CD4-positive, alpha-beta T cell treated with Interleukin-6 at 100 ng/mL for 8 hours (primary cell): Measurements from ENCODE around the gene BMPR1A.
"Not testable (repeated sequence)": the region's sequence is repeated elsewhere in the genome, so short reads cannot be mapped to it uniquely, and the experiment has no call there.

Source experiments
- DNase-seq: peaks from one replicate; pipeline ENCODE4 v3.0.0-alpha.2; 2020; ENCODE audit warnings: mixed read lengths, low spot score

The BMPR1A gene

DNA sequence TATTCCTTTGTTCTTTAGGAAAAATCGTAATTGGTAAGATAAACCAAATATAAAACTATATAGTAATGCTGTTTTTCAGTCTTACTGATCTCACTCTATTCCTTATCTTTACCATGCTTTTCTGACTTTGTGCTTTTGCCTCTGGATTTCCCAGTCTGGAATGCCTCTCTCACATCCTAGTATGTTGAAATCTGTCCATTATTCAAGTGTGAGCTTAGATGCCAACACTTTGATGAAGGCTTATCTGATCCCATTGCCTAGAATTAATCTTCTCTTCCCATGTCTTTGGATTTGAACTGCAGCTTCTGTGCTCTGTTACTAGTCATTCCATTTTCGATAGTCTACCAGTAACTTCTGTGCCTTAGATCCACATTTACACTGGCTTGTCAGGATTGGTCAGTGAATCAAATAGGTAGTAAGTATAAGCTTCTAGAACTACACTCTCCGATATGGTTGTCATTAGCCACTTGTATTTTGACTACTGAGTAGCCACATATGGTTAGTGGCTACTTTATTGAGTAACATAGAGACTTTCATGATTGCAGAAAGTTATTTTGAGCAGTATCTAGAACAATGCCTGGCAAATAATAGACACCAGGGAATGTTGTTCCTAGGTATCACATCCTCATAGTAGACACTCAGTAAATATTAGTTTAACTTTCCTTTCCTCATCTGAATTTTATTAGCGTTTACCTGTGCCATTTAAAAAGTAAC lies 92.9 kb downstream of the BMPR1A start:
- DNase-seq: no peak

- no peak for DNase-seq
Observed at GRCh38 chr10:86850481-86850880, 94.1 kb downstream of the BMPR1A start.

DNA sequence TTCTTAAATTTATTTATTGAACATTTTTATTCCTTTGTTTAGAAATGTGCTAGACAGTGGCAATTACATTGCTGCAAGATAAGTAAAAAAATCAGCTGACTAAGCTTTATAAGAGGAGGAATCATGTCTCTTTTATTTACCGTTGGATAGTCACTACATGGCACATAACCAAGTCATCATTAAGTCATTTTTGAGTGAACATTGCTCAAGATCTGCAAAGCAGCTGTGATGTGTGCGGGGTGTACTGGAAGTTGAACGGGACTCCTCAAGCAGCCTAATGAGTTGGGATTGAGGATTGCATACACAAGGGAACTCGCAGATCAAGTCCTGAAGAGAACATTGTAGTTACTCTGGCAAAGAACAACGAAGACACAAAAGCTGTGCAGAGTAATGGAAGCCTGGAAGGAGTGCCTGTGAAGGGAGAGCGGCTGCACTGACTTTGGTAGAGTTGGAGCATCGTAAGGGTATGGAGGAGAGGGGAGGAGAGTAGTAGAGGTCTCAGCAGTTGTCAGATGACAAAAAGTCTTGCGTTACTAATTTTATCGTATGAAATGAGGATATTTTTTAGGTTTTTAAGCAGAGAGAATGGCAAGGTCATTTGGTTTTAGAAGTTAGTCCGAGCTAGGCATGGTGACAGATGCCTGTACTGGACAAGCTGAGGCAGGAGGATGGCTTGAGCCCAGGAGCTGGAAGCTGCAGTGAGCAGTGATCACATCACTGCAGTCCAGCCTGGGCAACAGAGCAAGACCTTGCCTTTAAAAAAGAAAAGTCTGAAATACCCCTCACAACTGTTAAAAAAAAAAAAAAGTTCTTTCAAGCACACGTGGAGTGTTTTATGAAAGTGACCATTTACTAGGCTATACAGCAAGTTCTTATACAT lies 95.1 kb downstream of the BMPR1A start:
- DNase-seq: no peak

DNA sequence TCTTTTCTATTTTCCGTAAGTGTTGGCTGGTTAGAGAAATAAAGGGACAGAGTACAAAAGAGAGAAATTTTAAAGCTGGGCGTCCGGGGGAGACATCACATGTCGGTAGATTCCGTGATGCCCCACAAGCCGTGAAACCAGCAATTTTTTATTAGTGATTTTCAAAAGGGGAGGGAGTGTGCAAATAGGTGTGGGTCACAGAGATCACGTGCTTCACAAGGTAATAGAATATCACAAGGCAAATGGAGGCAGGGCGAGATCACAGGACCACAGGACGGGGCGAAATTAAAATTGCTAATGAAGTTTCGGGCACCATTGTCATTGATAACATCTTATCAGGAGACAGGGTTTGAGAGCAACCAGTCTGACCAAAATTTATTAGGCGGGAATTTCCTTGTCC lies 97.2 kb downstream of the BMPR1A start:
- not testable (repeated sequence) for DNase-seq

DNA sequence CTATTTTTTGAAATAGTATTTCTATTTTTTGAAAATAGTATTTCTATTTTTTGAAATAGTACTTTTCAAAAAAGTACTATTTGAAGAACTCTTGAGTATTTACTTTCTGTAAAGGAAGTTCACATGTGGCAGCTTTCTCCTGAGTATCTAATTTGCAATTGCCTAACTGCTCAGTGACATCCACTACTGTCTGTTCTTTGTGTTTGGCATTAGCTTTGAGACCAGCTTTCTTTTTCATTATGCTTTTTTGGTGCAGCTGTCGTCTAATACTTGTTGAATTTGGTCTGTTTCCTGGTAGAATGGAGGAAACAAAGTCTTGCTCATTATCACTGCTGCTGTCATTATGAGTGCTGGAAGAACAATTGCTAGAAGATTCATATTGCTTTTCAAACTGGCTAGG lies 99.1 kb downstream of the BMPR1A start:
- DNase-seq: no peak

GRCh38 chr10:86856156-86856555 lies 99.7 kb downstream of the BMPR1A start:
- DNase-seq: no peak

DNA sequence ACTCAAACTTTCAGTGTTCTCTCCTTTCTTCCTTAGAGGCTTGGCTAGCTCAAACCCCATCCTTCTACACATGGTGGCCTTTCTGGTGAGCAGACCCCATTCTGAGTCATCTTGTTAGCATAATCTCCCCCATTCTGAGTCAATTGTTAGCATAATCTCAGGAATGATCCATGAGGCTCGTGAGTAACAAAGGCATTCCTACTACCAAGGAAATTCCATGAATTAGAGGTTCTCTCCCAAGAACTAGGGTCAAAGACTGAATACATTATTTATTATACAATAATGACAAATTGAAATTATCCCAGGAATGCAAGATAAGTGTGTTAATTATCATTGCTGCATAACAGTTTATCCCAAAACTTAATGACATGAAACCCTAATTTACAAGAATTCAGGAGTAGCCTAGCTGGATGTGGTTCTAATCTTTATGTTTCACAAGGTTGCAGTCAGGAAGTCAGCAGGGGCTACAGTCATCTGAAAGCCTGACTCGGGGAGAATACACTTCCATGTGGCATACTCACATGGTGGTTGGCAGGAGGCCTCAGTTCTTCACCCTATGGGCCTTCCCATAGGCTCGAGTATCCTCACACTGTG lies 100.8 kb downstream of the BMPR1A start:
- no peak for DNase-seq

DNA sequence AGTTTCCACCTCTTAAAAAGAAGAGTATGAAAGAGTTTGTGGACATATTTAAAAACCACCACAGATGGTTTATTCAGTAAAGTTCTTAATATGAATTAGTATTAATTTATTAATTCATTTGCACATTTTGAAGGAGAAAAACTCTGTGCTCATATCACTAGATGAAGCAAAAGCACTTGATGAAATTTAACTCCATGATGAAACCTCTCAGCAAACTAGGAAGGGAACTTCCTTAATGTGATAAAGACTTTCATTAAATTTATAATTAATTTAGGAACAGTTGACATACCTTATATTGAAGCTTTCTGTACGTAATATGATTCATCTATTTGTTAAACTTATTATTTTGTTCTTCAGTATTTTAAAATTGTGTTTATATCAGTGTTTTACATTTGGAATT lies 101.6 kb downstream of the BMPR1A start:
- DNase-seq: no peak

- no peak for DNase-seq
Observed at GRCh38 chr10:86861351-86861750, 104.9 kb downstream of the BMPR1A start.

- DNase-seq: no peak
Observed at GRCh38 chr10:86862373-86862772, 106.0 kb downstream of the BMPR1A start.

GRCh38 chr10:86862786-86863483 lies 106.5 kb downstream of the BMPR1A start:
- DNase-seq: no peak

DNA sequence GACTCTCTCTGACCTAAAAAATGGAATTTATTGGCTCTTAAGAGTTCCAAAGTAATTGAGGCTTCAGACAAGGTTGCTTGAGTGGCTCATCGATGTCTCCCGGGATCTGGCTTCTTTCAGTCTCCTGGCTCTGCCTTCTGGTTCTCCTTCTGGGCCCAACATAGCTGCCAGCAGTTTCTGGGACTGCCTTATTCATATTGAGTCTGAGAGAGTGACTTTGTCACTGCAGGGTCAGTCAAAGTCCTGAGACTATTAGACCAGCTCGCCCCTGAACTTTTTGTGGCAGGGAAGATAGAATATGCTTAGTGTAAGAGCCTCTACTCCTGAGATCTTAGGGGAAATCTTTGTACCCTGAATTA lies 107.0 kb downstream of the BMPR1A start:
- DNase-seq: no peak

- DNase-seq: not testable (repeated sequence)
Observed at GRCh38 chr10:86865011-86865811, 108.8 kb downstream of the BMPR1A start.

DNA sequence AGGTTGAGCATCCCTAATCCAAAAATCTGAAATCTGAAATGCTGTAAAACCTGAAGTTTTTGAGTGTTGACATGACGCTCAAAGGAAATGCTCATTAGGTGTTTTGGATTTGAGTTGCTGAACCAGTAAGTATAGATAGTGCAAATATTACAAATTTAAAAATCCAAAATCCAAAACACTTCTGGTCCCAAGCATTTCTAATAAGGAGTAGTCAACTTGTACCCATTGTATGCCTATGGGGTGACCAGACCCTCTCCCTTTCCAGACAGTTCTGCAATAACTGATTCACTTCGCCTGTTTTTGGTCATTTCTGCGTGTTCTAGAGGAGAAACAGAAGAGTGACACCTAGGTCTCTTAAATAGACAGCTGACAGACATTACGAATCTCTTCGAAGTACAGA lies 110.7 kb downstream of the BMPR1A start:
- DNase-seq: no peak

GRCh38 chr10:86868353-86868752 lies 111.9 kb downstream of the BMPR1A start:
- no peak for DNase-seq

GRCh38 chr10:86870679-86871078 lies 114.3 kb downstream of the BMPR1A start:
- DNase-seq: no peak

DNA sequence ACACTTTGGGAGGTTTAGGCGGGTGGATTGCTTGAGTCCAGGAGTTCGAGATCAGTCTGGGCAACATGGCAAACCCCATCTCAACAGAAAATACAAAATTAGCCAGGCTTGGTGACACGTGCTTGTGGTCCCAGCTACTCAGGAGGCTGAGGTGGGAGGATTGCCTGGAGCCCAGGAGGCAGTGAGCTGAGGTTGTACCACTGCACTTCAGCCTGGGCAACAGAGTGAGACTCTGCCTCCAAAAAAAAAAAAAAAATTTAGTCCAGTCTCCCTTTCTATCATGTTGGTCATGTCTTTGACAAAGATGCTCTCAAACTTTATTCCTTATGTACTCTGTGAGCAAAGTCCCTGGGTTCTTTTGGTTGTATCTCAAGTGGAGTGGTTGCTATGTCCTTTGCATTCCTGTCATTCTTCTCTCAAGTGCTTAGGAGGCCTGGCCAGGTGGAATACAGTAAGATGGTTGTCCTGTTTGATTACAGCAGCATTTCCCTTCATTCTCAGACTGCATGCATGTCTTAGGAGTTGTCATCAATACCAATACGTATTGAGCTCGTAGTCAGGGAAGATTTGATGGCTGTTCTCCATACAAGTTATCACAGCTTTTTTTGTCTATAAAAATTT lies 115.3 kb downstream of the BMPR1A start:
- DNase-seq: no peak

DNA sequence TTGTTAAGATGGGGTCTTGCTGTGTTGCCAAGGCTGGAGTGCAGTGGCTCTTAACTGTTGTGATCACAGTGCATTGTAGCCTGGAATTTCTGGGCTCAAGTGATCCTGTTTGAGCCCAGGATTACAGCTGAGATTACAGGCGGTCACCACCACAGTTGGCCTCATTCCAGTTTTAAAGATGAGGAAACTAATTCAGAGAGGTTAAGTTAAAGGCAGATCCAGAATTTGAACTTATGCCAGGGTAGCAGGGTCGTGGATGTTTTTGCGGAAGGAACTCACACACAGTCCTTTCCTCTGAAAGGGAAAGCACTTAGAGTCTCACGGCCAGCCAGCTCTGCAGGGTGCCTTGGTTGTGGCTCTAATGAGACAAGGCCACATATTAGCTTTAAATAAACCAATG lies 116.3 kb downstream of the BMPR1A start:
- DNase-seq: no peak

GRCh38 chr10:86876748-86877147 lies 120.3 kb downstream of the BMPR1A start:
- no peak for DNase-seq

GRCh38 chr10:86878983-86879713 lies 122.7 kb downstream of the BMPR1A start:
- DNase-seq: no peak
